HepG2 (cell line): Measurements from ENCODE around the gene GLS2. TPM values are rescaled to one million over a fixed set of nuclear protein-coding genes. Genes with fewer than 3 reads are reported as not detected.
"Not testable (repeated sequence)": the region's sequence is repeated elsewhere in the genome, so short reads cannot be mapped to it uniquely, and the experiment has no call there.

Experiments
- ATAC-seq: fragments of 200-7000 bp; cut with Tn5 transposase; 3 replicates; pipeline ENCODE4 v1.9.1; 2020; ENCODE audit warnings: mild to moderate bottlenecking, moderate library complexity
- BruUV-seq: library from RNA; stranded (reverse); fragments of 400-500 nt; replicated peaks from 2 replicates; lab custom pipeline; 2021; lab: Mats Ljungman, UMichigan
- CTCF ChIA-PET: fragments of 300-600 bp; formaldehyde crosslinking; extraction: SDS; loops from one replicate; lab custom pipeline; 2021; ENCODE audit warnings: low total read pairs, inconsistent platforms, low intra/inter-chr PET ratio; lab: Yijun Ruan, JAX
- POLR2A ChIA-PET: fragments of 350-600 bp; sonication (Branson Sonifier 250); formaldehyde crosslinking; loops from one replicate; lab custom pipeline; 2020; ENCODE audit warnings: antibody characterized with exemption, inconsistent platforms; lab: Yijun Ruan, JAX
- DNase-seq: peaks from one replicate; pipeline ENCODE4 v3.0.0-alpha.2; 2015; ENCODE audit warnings: low spot score
- FAIRE-seq: peaks from 3 replicates; lab custom pipeline; 2011; peaks lifted over from hg19 to GRCh38; lab: Jason Lieb, UNC
- H2AFZ ChIP-seq: one replicate; pipeline ENCODE4 v1.6.1; 2011; ENCODE audit warnings: low read length, inconsistent platforms
- H3K27ac ChIP-seq: fragments of 300-600 bp; 3 replicates; pipeline ENCODE4 v1.8.0; 2011; ENCODE audit warnings: mixed run types, mild to moderate bottlenecking, mixed read lengths, low read length, inconsistent platforms; ENCODE audit not compliant: insufficient read depth; ENCODE audit errors: extremely low read length
- H3K27me3 ChIP-seq, 2 experiments: fragments of 200-600 bp in 1 of 2; 2 replicates in 1 of 2; 3 replicates in 1 of 2; pipeline versions ENCODE4 v1.6.0 to v1.8.0; 2011; ENCODE audit warnings: low read length in 2 of 2, mild to moderate bottlenecking in 2 of 2, moderate library complexity in 2 of 2, inconsistent platforms in 1 of 2; ENCODE audit not compliant: insufficient read depth in 2 of 2, control insufficient read depth in 1 of 2
- H3K36me3 ChIP-seq, 2 experiments: fragments of 200-600 bp in 1 of 2; replicated peaks in 1 of 2; 2 replicates in 1 of 2; 3 replicates in 1 of 2; pipeline versions ENCODE4 v1.5.1 to v1.8.0; 2011; ENCODE audit warnings: low read length in 2 of 2, inconsistent platforms in 1 of 2; ENCODE audit not compliant: insufficient read depth in 2 of 2, control insufficient read depth in 1 of 2
- H3K4me1 ChIP-seq: 2 replicates; pipeline ENCODE4 v1.5.1; 2012; ENCODE audit warnings: low read length, inconsistent platforms; ENCODE audit not compliant: insufficient read depth
- H3K4me2 ChIP-seq: 2 replicates; pipeline ENCODE4 v1.6.0; 2011; ENCODE audit warnings: low read depth, low read length, inconsistent platforms
- H3K4me3 ChIP-seq, 3 experiments: fragments of 200-600 bp in 1 of 3; sonication (generic), shearing (Covaris generic) in 1 of 3; replicated peaks in 1 of 3; 2 replicates each; pipeline ENCODE4 v1.5.1; 2011 to 2016; ENCODE audit warnings: low read length in 3 of 3, inconsistent platforms in 2 of 3, low read depth in 2 of 3, mild to moderate bottlenecking in 2 of 3, control low read depth in 1 of 3, mixed read lengths in 1 of 3; ENCODE audit not compliant: insufficient read depth in 1 of 3
- H3K79me2 ChIP-seq: one replicate; pipeline ENCODE4 v1.6.1; 2011; ENCODE audit warnings: low read length, inconsistent platforms; ENCODE audit not compliant: insufficient read depth
- H3K9ac ChIP-seq: 2 replicates; pipeline ENCODE4 v1.6.0; 2011; ENCODE audit warnings: mild to moderate bottlenecking, low read depth, low read length, inconsistent platforms; ENCODE audit not compliant: insufficient read depth
- H3K9me3 ChIP-seq: 2 replicates; pipeline ENCODE4 v1.5.1; 2012; ENCODE audit warnings: mild to moderate bottlenecking, low read length
- H4K20me1 ChIP-seq: 2 replicates; pipeline ENCODE4 v1.6.0; 2011; ENCODE audit warnings: inconsistent platforms, mild to moderate bottlenecking, low read length, moderate library complexity; ENCODE audit not compliant: insufficient read depth
- STAG1 ChIP-seq: sonication (generic); formaldehyde crosslinking; IDR thresholded peaks from 2 replicates; pipeline ENCODE4 v1.4.0; 2020; ENCODE audit warnings: missing genetic modification reagents
- ZNF331 ChIP-seq: sonication (generic); formaldehyde crosslinking; IDR thresholded peaks from 2 replicates; pipeline ENCODE4 v1.4.0; 2020; ENCODE audit warnings: missing genetic modification reagents
- WGBS: methylation state at CpG from one replicate; pipeline ENCODE4 v1.1.6; 2017; ENCODE audit warnings: low lambda C conversion rate; 5-methylcytosine and 5-hydroxymethylcytosine counted together
- in situ Hi-C: cut with HindIII; loops from 2 replicates; pipeline ENCODE4 v1.10.0; 2017; ENCODE audit warnings: low pct_unique_long_range_greater_than_20kb; ENCODE audit not compliant: extremely low pct_ligation_motif_present
- intact Hi-C: fragments of 100-400 bp; cut with micrococcal nuclease; formaldehyde crosslinking; loops from one replicate; pipeline ENCODE4 v1.10.0; 2022; ENCODE audit not compliant: unreplicated experiment
- polyA plus RNA-seq, 8 experiments: library from polyadenylated mRNA; depleted of rRNA in 3 of 8; stranded (reverse) in 7 of 8; unstranded in 1 of 8; fragments of >200 nt; fragmentation: Illumina TruSeq in 4 of 8; extraction: Trizol in 4 of 8; gene quantifications; 2 replicates each; pipeline versions ENCODE4 v1.2.1 to v1.2.3, GENCODE V29; 2011 to 2016; ENCODE audit warnings: low read depth in 4 of 8, missing spikeins in 1 of 8, mixed read lengths in 1 of 8; ENCODE audit not compliant: insufficient read depth in 1 of 8
- total RNA-seq, 5 experiments: library from RNA; depleted of rRNA; stranded (reverse); fragments of >200 nt; fragmentation: Illumina TruSeq; extraction: Trizol; gene quantifications; 2 replicates each; pipeline ENCODE4 v1.2.3, GENCODE V29; 2016; ENCODE audit warnings: low read depth in 1 of 5
- TF ChIP-seq, protein P1 (sequence below): sonication (generic); formaldehyde crosslinking; IDR thresholded peaks from 2 replicates; pipeline ENCODE4 v1.5.0; 2020; ENCODE audit warnings: mild to moderate bottlenecking, missing genetic modification reagents, moderate library complexity

GLS2 gene
- total and polyA plus RNA-seq, 2 of the 13 experiments (the other 11 are each of a cell fraction or from before 2014, with no cell fraction given): 8.6 to 12.2 TPM

DNA sequence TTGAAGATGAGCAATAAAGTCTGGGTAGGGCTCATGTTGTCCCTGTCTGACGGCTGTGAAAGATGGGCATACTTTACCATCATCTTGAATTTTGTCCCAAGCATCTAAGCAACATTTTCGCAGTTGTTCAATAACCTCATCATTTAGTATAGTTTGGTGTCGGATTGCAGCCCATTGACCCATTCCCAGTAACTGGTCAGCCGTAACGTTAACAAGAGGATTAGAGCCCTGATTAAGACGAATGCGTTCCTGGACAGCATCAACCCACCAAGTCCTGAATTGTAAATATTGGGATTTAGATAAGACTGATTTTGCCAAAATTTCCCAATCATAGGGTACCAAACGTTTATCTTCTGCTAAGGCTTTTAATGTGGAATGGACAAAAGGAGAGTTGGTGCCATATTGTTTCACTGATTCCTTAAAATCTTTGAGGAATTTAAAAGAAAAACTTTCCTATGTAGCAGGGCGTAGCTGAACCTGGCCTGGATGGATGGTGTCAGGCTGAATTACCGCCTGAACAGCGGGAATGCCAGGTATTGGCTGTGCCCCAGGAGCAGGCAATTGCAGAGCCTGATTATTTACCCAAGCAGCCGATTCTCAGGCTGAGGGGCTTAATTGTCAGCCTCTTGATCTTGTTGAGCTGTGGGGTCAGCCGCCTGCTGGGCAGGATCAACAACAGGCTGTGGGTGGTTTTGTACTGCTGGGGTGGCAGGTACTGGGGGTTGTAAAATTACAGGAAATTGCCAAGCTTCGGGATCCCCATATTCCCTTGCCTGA lies 10.4 kb upstream of the GLS2 start:
- H3K9me3 ChIP-seq, H3K27ac ChIP-seq, ATAC-seq, DNase-seq, H3K36me3 ChIP-seq, H3K27me3 ChIP-seq, in situ Hi-C loops, H4K20me1 ChIP-seq, H2AFZ ChIP-seq, H3K4me2 ChIP-seq, CTCF ChIA-PET, H3K9ac ChIP-seq, H3K79me2 ChIP-seq, intact Hi-C loops, H3K4me1 ChIP-seq, BruUV-seq, H3K4me3 ChIP-seq, FAIRE-seq, POLR2A ChIA-PET: not testable (repeated sequence)
- 39% methylated on average over 14 of the region's 14 CpGs for whole genome bisulfite sequencing
- peak; percentile 35; the same call in 1 of the 2 replicates for TF ChIP-seq ZNF331 (CRISPR knock-in tag)

DNA sequence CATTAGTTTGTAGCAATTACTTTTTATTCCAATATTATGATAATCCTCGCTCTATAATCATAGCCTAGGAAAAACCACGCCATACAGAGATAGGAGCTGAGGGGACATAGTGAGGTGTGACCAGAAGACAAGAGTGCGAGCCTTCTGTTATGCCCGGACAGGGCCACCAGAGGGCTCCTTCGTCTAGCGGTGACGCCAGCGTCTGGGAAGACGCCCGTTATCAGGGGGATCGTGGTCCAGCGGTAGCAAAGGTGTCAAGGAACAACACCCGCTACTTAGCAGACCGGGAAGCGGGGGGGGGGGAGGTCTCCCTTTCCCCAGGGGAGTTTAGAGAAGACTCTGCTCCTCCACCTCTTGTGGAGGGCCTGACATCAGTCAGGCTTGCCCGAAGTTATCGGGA lies 8.7 kb upstream of the GLS2 start:
- H3K79me2 ChIP-seq, H4K20me1 ChIP-seq, DNase-seq, in situ Hi-C loops, H3K36me3 ChIP-seq, H2AFZ ChIP-seq, ATAC-seq, H3K9me3 ChIP-seq, intact Hi-C loops, H3K27ac ChIP-seq, H3K27me3 ChIP-seq, H3K9ac ChIP-seq, BruUV-seq, CTCF ChIA-PET, H3K4me1 ChIP-seq, FAIRE-seq: not testable (repeated sequence)
- WGBS: under 1% methylated on average over 12 of the region's 17 CpGs
- TF ChIP-seq, protein P1, sequence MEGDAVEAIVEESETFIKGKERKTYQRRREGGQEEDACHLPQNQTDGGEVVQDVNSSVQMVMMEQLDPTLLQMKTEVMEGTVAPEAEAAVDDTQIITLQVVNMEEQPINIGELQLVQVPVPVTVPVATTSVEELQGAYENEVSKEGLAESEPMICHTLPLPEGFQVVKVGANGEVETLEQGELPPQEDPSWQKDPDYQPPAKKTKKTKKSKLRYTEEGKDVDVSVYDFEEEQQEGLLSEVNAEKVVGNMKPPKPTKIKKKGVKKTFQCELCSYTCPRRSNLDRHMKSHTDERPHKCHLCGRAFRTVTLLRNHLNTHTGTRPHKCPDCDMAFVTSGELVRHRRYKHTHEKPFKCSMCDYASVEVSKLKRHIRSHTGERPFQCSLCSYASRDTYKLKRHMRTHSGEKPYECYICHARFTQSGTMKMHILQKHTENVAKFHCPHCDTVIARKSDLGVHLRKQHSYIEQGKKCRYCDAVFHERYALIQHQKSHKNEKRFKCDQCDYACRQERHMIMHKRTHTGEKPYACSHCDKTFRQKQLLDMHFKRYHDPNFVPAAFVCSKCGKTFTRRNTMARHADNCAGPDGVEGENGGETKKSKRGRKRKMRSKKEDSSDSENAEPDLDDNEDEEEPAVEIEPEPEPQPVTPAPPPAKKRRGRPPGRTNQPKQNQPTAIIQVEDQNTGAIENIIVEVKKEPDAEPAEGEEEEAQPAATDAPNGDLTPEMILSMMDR: peak; percentile 40
- peak; percentile 35 for TF ChIP-seq STAG1 (CRISPR knock-in tag)
- H3K4me3 ChIP-seq: peak overlapping the region in 2 of 3 experiments; percentile 35 to 40; a peak in 2 of 6 replicates
- peak overlapping the region; percentile 65 for H3K4me2 ChIP-seq
- POLR2A ChIA-PET: interaction anchor here (0.7 kb wide), 1 partner anchor 12 kb away, joined by 3 read pairs; no protein-coding TSS in a partner anchor

DNA sequence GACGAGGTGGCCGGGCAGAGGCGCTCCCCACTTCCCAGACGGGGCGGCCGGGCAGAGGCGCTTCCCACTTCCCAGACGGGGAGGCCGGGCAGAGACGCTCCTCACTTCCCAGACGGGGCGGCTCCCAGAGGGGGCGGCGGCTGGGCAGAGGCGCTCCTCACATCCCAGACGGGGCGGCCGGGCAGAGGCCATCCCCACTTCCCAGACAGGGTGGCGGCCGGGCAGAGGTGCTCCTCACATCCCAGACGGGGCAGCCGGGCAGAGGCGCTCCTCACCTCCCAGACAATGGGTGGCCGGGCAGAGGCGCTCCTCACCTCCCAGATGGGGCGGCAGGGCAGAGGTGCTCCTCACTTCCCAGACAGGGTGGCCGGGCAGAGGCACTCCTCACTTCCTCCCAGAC lies 6.5 kb upstream of the GLS2 start:
- H3K4me3 ChIP-seq, H3K36me3 ChIP-seq, intact Hi-C loops, in situ Hi-C loops, H4K20me1 ChIP-seq, CTCF ChIA-PET, H3K27ac ChIP-seq, H3K4me2 ChIP-seq, H3K9ac ChIP-seq, H3K27me3 ChIP-seq, H3K79me2 ChIP-seq, BruUV-seq, POLR2A ChIA-PET, DNase-seq, FAIRE-seq, H3K9me3 ChIP-seq, H2AFZ ChIP-seq, ATAC-seq: not testable (repeated sequence)
- H3K4me1 ChIP-seq: peaks cover 12% of the 10 kb centered on the region
- no CpG with 5 or more reads among the region's 27 CpGs for WGBS
